GOT3 (cell line): ENCODE measurements around the gene NACC1.

Experiments used
- DNase-seq: peaks from one replicate; lab custom pipeline; 2025; ENCODE audit warnings: mixed read lengths; lab: John Stamatoyannopoulos, UW

Gene NACC1

GRCh38 chr19:13117772-13118423, at the start of gene NACC1:
Gene NACC1, plus strand, starts transcription at chr19:13118264. Its CDS starts 16,944 bp downstream, at chr19:13135208.
- peak; percentile 61 for DNase-seq

- no peak for DNase-seq
These were observed 48.4 kb upstream of the NACC1 start for GRCh38 chr19:13069415-13070359.

- DNase-seq, result no peak
These were observed 47.5 kb upstream of the NACC1 start for GRCh38 chr19:13070425-13071140.

DNA sequence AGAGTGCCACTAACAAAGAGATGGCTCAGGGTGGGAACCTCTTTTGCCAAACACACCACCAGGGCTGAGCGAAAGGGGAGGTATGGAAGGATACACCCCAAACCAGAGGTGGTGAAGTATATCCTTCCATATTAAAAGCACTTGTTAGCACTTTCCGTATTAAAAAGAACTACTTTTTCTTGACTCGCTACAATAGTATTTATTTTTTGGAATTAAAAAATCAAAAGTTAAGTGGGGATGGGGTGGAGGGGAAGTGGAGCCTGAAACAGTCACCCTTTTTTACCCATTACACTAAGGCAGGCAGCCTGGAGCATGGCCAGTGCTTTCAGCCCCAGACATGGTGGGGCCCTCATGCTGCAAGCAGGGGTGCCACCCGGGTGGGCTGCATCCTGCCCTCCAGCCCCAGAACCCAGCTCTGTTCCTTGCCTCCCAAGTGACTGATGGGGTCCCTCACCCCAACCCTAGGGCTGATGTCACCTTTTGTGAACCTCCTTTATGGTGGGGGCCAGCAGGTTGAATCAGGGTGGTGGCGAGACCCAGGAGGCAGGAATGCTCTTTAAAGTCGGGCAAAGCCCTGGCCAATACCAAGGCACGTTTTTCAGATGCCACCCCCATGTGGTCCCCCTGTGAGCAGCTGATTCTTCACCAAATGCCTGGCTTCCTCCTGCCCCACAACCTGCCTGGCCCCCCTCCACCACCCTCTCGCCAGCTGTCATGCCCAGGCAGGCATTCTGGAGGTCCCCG, 46.4 kb upstream of the NACC1 start:
- DNase-seq, result no peak

DNA sequence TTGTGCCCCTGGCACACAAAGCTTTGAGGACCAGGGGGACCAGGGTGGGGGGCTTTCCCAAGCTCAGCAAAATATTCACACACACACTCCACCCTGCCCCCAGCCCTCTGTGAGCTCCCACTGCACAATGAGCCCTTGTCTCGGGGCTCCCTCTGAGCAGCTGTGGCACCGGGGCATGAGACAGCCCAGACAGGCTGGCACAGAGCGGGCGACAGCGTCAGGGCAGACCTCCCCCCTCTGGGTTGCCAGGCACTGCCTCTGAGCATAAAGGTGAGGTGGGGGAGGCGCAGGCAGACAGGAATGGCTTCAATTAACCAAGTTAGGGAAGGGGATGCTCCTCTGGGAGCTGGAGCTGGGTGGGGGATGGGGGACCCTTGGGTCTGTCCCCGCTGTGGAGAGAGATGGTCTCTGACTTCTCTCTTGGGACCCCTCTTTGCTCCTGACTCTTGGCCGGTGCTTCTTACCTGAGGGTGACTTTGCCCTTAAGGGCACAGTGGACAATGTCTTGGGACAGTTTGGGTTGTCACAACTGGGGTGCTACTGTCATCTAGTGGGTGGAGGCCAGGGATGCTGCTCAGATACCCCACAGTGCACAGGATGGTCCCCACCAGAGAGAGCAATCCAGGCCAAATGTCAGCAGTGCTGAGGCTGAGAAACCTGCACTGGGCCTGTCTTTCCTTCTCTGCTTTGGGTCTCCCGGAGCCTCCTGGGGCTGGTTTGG, 45.7 kb upstream of the NACC1 start:
- no peak for DNase-seq

- DNase-seq, result no peak
These were observed 44.8 kb upstream of the NACC1 start for GRCh38 chr19:13073263-13073662.

DNA sequence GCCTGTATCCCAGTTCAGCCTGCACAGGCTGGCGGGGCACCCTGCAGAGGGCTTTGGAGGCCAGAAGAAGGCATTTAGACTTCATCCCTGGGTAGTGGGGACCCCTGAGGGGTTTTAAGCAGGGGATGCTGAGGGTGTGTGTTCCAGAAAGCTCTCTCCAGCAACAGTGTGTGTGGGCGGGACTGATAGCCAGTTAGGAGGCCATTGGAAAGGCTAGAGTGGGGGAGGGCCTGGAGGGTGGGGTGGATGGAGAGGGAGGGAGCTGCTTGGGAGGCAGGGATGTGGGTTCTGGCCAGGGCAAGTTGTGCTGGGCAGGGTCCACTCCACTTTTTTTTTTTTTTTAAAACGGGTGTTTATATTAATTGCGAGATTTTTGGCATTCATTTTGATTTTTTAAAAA, 43.7 kb upstream of the NACC1 start:
- no peak for DNase-seq

- DNase-seq, result no peak
These were observed 41.7 kb upstream of the NACC1 start for GRCh38 chr19:13076320-13076719.

- DNase-seq, result no peak
These were observed 41.3 kb upstream of the NACC1 start for GRCh38 chr19:13076787-13077186.

GRCh38 chr19:13077240-13077639, 40.8 kb upstream of the NACC1 start:
- no peak for DNase-seq

GRCh38 chr19:13078381-13078780, 39.7 kb upstream of the NACC1 start:
- no peak for DNase-seq

GRCh38 chr19:13078897-13079541, 39.0 kb upstream of the NACC1 start:
- no peak for DNase-seq

DNA sequence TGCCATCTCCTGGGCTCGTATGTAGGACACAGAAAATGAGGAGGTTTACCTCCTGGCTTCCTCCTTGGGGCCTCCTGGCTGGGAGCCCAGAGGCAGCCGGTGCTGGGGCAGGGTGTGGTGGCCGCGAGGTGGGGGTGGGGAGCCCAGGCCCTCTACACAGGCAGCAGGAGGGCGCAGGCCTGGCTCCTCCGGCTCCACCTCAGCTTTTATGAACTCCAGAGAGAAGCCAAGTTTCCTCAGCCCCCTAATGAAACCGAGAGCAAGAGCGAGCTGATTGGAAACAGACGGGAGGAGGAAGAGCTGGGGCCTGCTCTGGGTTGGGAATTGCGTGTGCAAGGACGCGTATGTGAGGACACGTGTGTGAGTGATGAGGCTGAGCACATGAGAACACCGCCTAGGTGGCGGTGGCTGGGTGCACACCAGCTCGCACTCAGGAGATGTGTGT, 38.5 kb upstream of the NACC1 start:
- no peak for DNase-seq

GRCh38 chr19:13082192-13083007, 35.7 kb upstream of the NACC1 start:
- DNase-seq, result no peak

DNA sequence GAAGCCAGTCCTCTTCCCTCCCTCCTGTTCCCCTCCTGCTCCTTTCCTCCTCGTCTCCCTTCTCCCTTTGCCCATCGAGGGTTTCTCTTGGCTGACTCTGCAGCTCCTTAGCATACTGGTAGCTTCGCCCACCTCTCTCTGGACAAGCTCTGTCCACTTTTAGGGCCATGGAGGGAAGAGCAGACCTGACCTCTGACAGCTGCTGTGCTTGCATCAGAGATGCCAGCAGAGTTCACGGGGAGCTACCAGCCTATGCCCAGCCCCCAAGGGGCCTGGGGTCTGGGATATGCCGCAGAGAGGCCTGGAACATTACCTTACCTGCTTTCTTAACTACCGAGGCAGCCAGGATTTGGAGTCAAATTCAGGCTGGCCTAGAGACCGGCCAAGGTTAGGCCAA, 35.1 kb upstream of the NACC1 start:
- DNase-seq, result no peak

DNA sequence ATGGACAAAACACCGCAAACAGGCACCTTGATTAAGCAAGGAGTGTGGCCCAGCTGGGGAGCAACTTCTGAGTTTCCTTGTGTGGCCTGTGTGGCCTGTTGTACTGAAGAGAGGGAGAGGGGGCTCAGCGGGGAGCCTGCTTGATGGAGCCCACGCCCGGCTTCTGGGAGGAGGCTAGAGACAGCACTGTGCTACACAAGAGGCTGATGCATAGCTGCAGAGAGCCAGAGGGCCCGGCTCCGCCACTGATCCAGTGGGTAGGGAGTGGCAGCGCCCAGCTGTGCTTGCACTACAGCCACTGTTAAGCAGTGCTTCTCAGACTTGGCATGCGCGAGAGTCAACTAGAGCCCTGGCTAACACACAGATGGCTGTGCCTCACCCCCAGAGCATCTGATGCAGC, 34.4 kb upstream of the NACC1 start:
- DNase-seq, result no peak

- no peak for DNase-seq
These were observed 32.4 kb upstream of the NACC1 start for GRCh38 chr19:13085666-13086065.

- DNase-seq, result no peak
These were observed 31.7 kb upstream of the NACC1 start for GRCh38 chr19:13086341-13086740.

- no peak for DNase-seq
These were observed 30.8 kb upstream of the NACC1 start for GRCh38 chr19:13087295-13087694.
